Measurements from ENCODE around the gene HMCES. TPM values are rescaled to one million over a fixed set of nuclear protein-coding genes. Genes with fewer than 3 reads are reported as not detected.

The HMCES gene
- polyA plus RNA-seq, 1 experiment = 27.2 TPM

- ChIA-PET CTCF (no interaction called here), POLR2A (no interaction called here)
- no peak for TF ChIP-seq CTCF (IDR thresholded peaks at IDR 0.05; ENCODE audit: insufficient read depth, low read depth, low read length)
- no peak for DNase-seq (ENCODE audit: low read depth)
- Histone ChIP-seq H3K36me3 (ENCODE audit: control insufficient read depth, insufficient read depth, low read length) (peaks cover 1% of the 10 kb centered on the region; the same call in 1 of the 2 replicates), H3K27me3 (ENCODE audit: control insufficient read depth, insufficient read depth, low read length) (no peaks in the 10 kb centered on the region), H3K4me3 (ENCODE audit: low read depth, low read length) (no peak overlapping the region)
Measured at GRCh38 chr3:129325383-129325782, 46.7 kb downstream of the HMCES start.

GRCh38 chr3:129326138-129326537 lies 47.5 kb downstream of the HMCES start:
- H3K4me3 ChIP-seq (ENCODE audit: low read depth, low read length) = no peak overlapping the region
- no peak for TF ChIP-seq CTCF (IDR thresholded peaks at IDR 0.05; ENCODE audit: insufficient read depth, low read depth, low read length)
- ChIA-PET CTCF (interaction anchor here (1.2 to 1.7 kb wide), 2 partner anchors 10 to 272 kb away, joined by 4 to 14 read pairs; a partner anchor contains a TSS), POLR2A (no interaction called here)
- H3K36me3 ChIP-seq (ENCODE audit: control insufficient read depth, insufficient read depth, low read length) = peaks cover 1% of the 10 kb centered on the region; the same call in 1 of the 2 replicates
- H3K27me3 ChIP-seq (ENCODE audit: control insufficient read depth, insufficient read depth, low read length) = no peaks in the 10 kb centered on the region
- no peak for DNase-seq (ENCODE audit: low read depth)

GRCh38 chr3:129326595-129326994 lies 47.9 kb downstream of the HMCES start:
- no peak for TF ChIP-seq CTCF (IDR thresholded peaks at IDR 0.05; ENCODE audit: insufficient read depth, low read depth, low read length)
- no peak for DNase-seq (ENCODE audit: low read depth)
- Histone ChIP-seq H3K27me3 (ENCODE audit: control insufficient read depth, insufficient read depth, low read length) (no peaks in the 10 kb centered on the region), H3K36me3 (ENCODE audit: control insufficient read depth, insufficient read depth, low read length) (peaks cover 1% of the 10 kb centered on the region; the same call in 1 of the 2 replicates), H3K4me3 (ENCODE audit: low read depth, low read length) (no peak overlapping the region)
- CTCF ChIA-PET = interaction anchor here (1.2 to 1.7 kb wide), 2 partner anchors 10 to 272 kb away, joined by 4 to 14 read pairs; a partner anchor contains a TSS
- POLR2A ChIA-PET = no interaction called here

- Histone ChIP-seq H3K4me3 (ENCODE audit: low read depth, low read length) (no peak overlapping the region), H3K36me3 (ENCODE audit: control insufficient read depth, insufficient read depth, low read length) (peaks cover 1% of the 10 kb centered on the region; the same call in 1 of the 2 replicates), H3K27me3 (ENCODE audit: control insufficient read depth, insufficient read depth, low read length) (no peaks in the 10 kb centered on the region)
- no peak for DNase-seq (ENCODE audit: low read depth)
- ChIA-PET CTCF (interaction anchor here (1.2 to 1.7 kb wide), 2 partner anchors 11 to 273 kb away, joined by 4 to 14 read pairs; a partner anchor contains a TSS), POLR2A (no interaction called here)
- TF ChIP-seq CTCF (IDR thresholded peaks at IDR 0.05; ENCODE audit: insufficient read depth, low read depth, low read length) = no peak
Measured at GRCh38 chr3:129327510-129327909, 48.8 kb downstream of the HMCES start.

- Histone ChIP-seq H3K4me3 (ENCODE audit: low read depth, low read length) (no peak overlapping the region), H3K27me3 (ENCODE audit: control insufficient read depth, insufficient read depth, low read length) (no peaks in the 10 kb centered on the region), H3K36me3 (ENCODE audit: control insufficient read depth, insufficient read depth, low read length) (no peaks in the 10 kb centered on the region)
- no peak for DNase-seq (ENCODE audit: low read depth)
- POLR2A ChIA-PET = no interaction called here
- no peak for TF ChIP-seq CTCF (IDR thresholded peaks at IDR 0.05; ENCODE audit: insufficient read depth, low read depth, low read length)
- CTCF ChIA-PET = no interaction called here
Measured at GRCh38 chr3:129329858-129330257, 51.2 kb downstream of the HMCES start.

All from BJ (cell line).